GM12878 (cell line): ENCODE measurements around the gene TYK2. TPM values are rescaled to one million over a fixed set of nuclear protein-coding genes. Genes with fewer than 3 reads are reported as not detected.

Source experiments
- BMI1 ChIP-seq: fragments of 450-650 bp; IDR thresholded peaks from 2 replicates; pipeline ENCODE4 v1.6.1; 2016; ENCODE audit warnings: mild to moderate bottlenecking, moderate library complexity, borderline replicate concordance
- CHD4 ChIP-seq: fragments of 200-600 bp; sonication (generic); IDR thresholded peaks from 2 replicates; pipeline ENCODE4 v1.6.1; 2016; ENCODE audit warnings: mild to moderate bottlenecking
- FOS ChIP-seq: IDR thresholded peaks from 3 replicates; pipeline ENCODE4 v1.6.1; 2011; ENCODE audit warnings: borderline replicate concordance; ENCODE audit not compliant: insufficient read length; ENCODE audit errors: extremely low read depth
- GABPA ChIP-seq: IDR thresholded peaks from 2 replicates; pipeline ENCODE4 v1.6.1; 2014; ENCODE audit warnings: antibody characterized with exemption, low read depth, mild to moderate bottlenecking, inconsistent platforms
- HDGF ChIP-seq: fragments of 450-650 bp; IDR thresholded peaks from 2 replicates; pipeline ENCODE4 v1.6.1; 2016; ENCODE audit warnings: antibody characterized with exemption
- IRF3 ChIP-seq: fragments of 450-650 bp; IDR thresholded peaks from 2 replicates; pipeline ENCODE4 v1.6.1; 2014; ENCODE audit warnings: mild to moderate bottlenecking
- LARP7 ChIP-seq: fragments of 450-650 bp; IDR thresholded peaks from 2 replicates; pipeline ENCODE4 v1.6.1; 2017; ENCODE audit warnings: mild to moderate bottlenecking
- NR2C2 ChIP-seq: IDR thresholded peaks from 2 replicates; pipeline ENCODE4 v1.6.1; 2011; ENCODE audit warnings: borderline replicate concordance, low read depth; ENCODE audit not compliant: control insufficient read depth, insufficient read length
- NR2F1 ChIP-seq: fragments of 450-650 bp; conservative IDR thresholded peaks from 2 replicates; pipeline ENCODE4 v1.6.1; 2017; ENCODE audit warnings: mild to moderate bottlenecking
- RELA ChIP-seq: fragments of 450-650 bp; IDR thresholded peaks from 2 replicates; pipeline ENCODE4 v1.8.0; 2014; ENCODE audit warnings: borderline replicate concordance; ENCODE audit not compliant: partially characterized antibody
- SMARCA5 ChIP-seq: fragments of 450-650 bp; IDR thresholded peaks from 2 replicates; pipeline ENCODE4 v1.6.1; 2017; ENCODE audit warnings: mild to moderate bottlenecking
- SREBF2 ChIP-seq: IDR thresholded peaks from 2 replicates; pipeline ENCODE4 v1.6.1; 2012; ENCODE audit warnings: mild to moderate bottlenecking, low read length
- TARDBP ChIP-seq: IDR thresholded peaks from 2 replicates; pipeline ENCODE4 v1.6.1; 2016; ENCODE audit warnings: borderline replicate concordance
- ZNF217 ChIP-seq: fragments of 450-650 bp; IDR thresholded peaks from 2 replicates; pipeline ENCODE4 v1.6.1; 2017; ENCODE audit warnings: antibody characterized with exemption, mild to moderate bottlenecking
- ZSCAN29 ChIP-seq: fragments of 450-650 bp; IDR thresholded peaks from 2 replicates; pipeline ENCODE4 v1.6.1; 2017; ENCODE audit warnings: mild to moderate bottlenecking, moderate library complexity
- polyA plus RNA-seq, 11 experiments: library from polyadenylated mRNA; depleted of rRNA in 4 of 11; unstranded in 6 of 11; stranded (reverse) in 5 of 11; fragments of >200 nt; fragmentation: Nextera tagmentation in 4 of 11; fragmentation: Illumina TruSeq in 1 of 11; extraction: Ambion mirVana in 4 of 11; extraction: Trizol in 1 of 11; gene quantifications; 1 replicate in 1 of 11; 2 replicates in 10 of 11; pipeline versions ENCODE4 v1.2.1 to v1.2.3, GENCODE V29; 2011 to 2016; ENCODE audit warnings: inconsistent platforms in 2 of 11, missing spikeins in 2 of 11, low read depth in 1 of 11
- total RNA-seq, 4 experiments: library from RNA; depleted of rRNA in 3 of 4; stranded (reverse); fragments of >200 nt in 3 of 4; fragmentation: Illumina TruSeq in 1 of 4; extraction: Trizol in 1 of 4; gene quantifications; 2 replicates each; pipeline versions ENCODE4 v1.2.1 to v1.2.3, GENCODE V29; 2013 to 2021
- TF ChIP-seq, protein P1 (sequence below): fragments of 150-350 bp; IDR thresholded peaks from 2 replicates; pipeline ENCODE4 v1.6.1; 2016; ENCODE audit warnings: low read depth, low read length
- TF ChIP-seq, protein P2 (sequence below): fragments of 450-650 bp; IDR thresholded peaks from 2 replicates; pipeline ENCODE4 v1.6.1; 2018; ENCODE audit warnings: borderline replicate concordance, mild to moderate bottlenecking; ENCODE audit not compliant: partially characterized antibody
- TF ChIP-seq, protein P3 (sequence below): IDR thresholded peaks from 2 replicates; pipeline ENCODE4 v1.6.1; 2012; ENCODE audit warnings: low read depth, low read length, improper control_type of control experiment
- TF ChIP-seq, protein P4 (sequence below): fragments of 450-650 bp; IDR thresholded peaks from 2 replicates; pipeline ENCODE4 v1.6.1; 2017; ENCODE audit warnings: mild to moderate bottlenecking, moderate library complexity

The TYK2 gene
- total and polyA plus RNA-seq, 10 of the 15 experiments (the other 5 are each of a cell fraction or from before 2014, with no cell fraction given) = 36.4 to 364 (median 179) TPM

- TF ChIP-seq GABPA = no peak
- TF ChIP-seq IRF3 = no peak
- TF ChIP-seq HDGF = no peak
- TF ChIP-seq, protein P1, sequence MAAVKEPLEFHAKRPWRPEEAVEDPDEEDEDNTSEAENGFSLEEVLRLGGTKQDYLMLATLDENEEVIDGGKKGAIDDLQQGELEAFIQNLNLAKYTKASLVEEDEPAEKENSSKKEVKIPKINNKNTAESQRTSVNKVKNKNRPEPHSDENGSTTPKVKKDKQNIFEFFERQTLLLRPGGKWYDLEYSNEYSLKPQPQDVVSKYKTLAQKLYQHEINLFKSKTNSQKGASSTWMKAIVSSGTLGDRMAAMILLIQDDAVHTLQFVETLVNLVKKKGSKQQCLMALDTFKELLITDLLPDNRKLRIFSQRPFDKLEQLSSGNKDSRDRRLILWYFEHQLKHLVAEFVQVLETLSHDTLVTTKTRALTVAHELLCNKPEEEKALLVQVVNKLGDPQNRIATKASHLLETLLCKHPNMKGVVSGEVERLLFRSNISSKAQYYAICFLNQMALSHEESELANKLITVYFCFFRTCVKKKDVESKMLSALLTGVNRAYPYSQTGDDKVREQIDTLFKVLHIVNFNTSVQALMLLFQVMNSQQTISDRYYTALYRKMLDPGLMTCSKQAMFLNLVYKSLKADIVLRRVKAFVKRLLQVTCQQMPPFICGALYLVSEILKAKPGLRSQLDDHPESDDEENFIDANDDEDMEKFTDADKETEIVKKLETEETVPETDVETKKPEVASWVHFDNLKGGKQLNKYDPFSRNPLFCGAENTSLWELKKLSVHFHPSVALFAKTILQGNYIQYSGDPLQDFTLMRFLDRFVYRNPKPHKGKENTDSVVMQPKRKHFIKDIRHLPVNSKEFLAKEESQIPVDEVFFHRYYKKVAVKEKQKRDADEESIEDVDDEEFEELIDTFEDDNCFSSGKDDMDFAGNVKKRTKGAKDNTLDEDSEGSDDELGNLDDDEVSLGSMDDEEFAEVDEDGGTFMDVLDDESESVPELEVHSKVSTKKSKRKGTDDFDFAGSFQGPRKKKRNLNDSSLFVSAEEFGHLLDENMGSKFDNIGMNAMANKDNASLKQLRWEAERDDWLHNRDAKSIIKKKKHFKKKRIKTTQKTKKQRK = no peak
- TF ChIP-seq, protein P2, sequence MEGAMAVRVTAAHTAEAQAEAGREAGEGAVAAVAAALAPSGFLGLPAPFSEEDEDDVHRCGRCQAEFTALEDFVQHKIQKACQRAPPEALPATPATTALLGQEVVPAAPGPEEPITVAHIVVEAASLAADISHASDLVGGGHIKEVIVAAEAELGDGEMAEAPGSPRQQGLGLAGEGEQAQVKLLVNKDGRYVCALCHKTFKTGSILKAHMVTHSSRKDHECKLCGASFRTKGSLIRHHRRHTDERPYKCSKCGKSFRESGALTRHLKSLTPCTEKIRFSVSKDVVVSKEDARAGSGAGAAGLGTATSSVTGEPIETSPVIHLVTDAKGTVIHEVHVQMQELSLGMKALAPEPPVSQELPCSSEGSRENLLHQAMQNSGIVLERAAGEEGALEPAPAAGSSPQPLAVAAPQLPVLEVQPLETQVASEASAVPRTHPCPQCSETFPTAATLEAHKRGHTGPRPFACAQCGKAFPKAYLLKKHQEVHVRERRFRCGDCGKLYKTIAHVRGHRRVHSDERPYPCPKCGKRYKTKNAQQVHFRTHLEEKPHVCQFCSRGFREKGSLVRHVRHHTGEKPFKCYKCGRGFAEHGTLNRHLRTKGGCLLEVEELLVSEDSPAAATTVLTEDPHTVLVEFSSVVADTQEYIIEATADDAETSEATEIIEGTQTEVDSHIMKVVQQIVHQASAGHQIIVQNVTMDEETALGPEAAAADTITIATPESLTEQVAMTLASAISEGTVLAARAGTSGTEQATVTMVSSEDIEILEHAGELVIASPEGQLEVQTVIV = no peak
- no peak for TF ChIP-seq FOS
- TF ChIP-seq SMARCA5 = peak; percentile 66; the same call in 1 of the 2 replicates
- TF ChIP-seq RELA = no peak
- no peak for TF ChIP-seq BMI1
- TF ChIP-seq, protein P3, sequence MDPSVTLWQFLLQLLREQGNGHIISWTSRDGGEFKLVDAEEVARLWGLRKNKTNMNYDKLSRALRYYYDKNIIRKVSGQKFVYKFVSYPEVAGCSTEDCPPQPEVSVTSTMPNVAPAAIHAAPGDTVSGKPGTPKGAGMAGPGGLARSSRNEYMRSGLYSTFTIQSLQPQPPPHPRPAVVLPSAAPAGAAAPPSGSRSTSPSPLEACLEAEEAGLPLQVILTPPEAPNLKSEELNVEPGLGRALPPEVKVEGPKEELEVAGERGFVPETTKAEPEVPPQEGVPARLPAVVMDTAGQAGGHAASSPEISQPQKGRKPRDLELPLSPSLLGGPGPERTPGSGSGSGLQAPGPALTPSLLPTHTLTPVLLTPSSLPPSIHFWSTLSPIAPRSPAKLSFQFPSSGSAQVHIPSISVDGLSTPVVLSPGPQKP = no peak
- TF ChIP-seq, protein P4, sequence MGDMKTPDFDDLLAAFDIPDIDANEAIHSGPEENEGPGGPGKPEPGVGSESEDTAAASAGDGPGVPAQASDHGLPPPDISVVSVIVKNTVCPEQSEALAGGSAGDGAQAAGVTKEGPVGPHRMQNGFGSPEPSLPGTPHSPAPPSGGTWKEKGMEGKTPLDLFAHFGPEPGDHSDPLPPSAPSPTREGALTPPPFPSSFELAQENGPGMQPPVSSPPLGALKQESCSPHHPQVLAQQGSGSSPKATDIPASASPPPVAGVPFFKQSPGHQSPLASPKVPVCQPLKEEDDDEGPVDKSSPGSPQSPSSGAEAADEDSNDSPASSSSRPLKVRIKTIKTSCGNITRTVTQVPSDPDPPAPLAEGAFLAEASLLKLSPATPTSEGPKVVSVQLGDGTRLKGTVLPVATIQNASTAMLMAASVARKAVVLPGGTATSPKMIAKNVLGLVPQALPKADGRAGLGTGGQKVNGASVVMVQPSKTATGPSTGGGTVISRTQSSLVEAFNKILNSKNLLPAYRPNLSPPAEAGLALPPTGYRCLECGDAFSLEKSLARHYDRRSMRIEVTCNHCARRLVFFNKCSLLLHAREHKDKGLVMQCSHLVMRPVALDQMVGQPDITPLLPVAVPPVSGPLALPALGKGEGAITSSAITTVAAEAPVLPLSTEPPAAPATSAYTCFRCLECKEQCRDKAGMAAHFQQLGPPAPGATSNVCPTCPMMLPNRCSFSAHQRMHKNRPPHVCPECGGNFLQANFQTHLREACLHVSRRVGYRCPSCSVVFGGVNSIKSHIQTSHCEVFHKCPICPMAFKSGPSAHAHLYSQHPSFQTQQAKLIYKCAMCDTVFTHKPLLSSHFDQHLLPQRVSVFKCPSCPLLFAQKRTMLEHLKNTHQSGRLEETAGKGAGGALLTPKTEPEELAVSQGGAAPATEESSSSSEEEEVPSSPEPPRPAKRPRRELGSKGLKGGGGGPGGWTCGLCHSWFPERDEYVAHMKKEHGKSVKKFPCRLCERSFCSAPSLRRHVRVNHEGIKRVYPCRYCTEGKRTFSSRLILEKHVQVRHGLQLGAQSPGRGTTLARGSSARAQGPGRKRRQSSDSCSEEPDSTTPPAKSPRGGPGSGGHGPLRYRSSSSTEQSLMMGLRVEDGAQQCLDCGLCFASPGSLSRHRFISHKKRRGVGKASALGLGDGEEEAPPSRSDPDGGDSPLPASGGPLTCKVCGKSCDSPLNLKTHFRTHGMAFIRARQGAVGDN = 0 out of 2 replicates have a peak, but pooled peaks have one; percentile 26
- TF ChIP-seq NR2F1 = peak; percentile 89
- TF ChIP-seq ZNF217 = peak; percentile 55; the same call in 1 of the 2 replicates
- TF ChIP-seq ZSCAN29 = no peak
- no peak for TF ChIP-seq LARP7
- TF ChIP-seq TARDBP = no peak
- no peak for TF ChIP-seq CHD4
- no peak for TF ChIP-seq SREBF2
- TF ChIP-seq NR2C2 = no peak
Measured at GRCh38 chr19:10412257-10412977, 32.0 kb upstream of the TYK2 start (continued).
